HTR-8/SVneo (cell line): ENCODE results near the gene POLR2J.
"Not testable (repeated sequence)": the region's sequence is repeated elsewhere in the genome, so short reads cannot be mapped to it uniquely, and the experiment has no call there.

ENCODE experiments used
- DNase-seq: peaks from one replicate; pipeline ENCODE4 v3.0.0; 2011; ENCODE audit warnings: low spot score, mixed read lengths; ENCODE audit not compliant: insufficient read length
- FAIRE-seq: peaks from 2 replicates; lab custom pipeline; 2011; peaks lifted over from hg19 to GRCh38; lab: Jason Lieb, UNC

The POLR2J gene

GRCh38 chr7:102478314-102479208, at the start of gene POLR2J:
Gene POLR2J, minus strand, starts transcription at chr7:102478922. Its CDS starts 62 bp downstream, at chr7:102478860.
- not testable (repeated sequence) for DNase-seq, FAIRE-seq

GRCh38 chr7:102527822-102528793, 49.4 kb upstream of the POLR2J start:
- not testable (repeated sequence) for FAIRE-seq, DNase-seq

- not testable (repeated sequence) for DNase-seq, FAIRE-seq
These were observed 48.5 kb upstream of the POLR2J start for GRCh38 chr7:102527182-102527581.

- FAIRE-seq, DNase-seq: not testable (repeated sequence)
These were observed 46.1 kb upstream of the POLR2J start for GRCh38 chr7:102524803-102525202.

- not testable (repeated sequence) for DNase-seq, FAIRE-seq
These were observed 42.1 kb upstream of the POLR2J start for GRCh38 chr7:102520797-102521196.

- not testable (repeated sequence) for FAIRE-seq
These were observed 38.9 kb upstream of the POLR2J start, which contains the start of gene RASA4B for GRCh38 chr7:102517550-102518147. Gene RASA4B, minus strand, starts transcription at chr7:102517777. Its CDS starts 67 bp downstream, at chr7:102517710.

GRCh38 chr7:102516951-102517350, 38.2 kb upstream of the POLR2J start:
- FAIRE-seq, DNase-seq: not testable (repeated sequence)

More at GRCh38 chr7:102517550-102518147, 38.9 kb upstream of the POLR2J start, which contains the start of gene RASA4B:
- not testable (repeated sequence) for DNase-seq

GRCh38 chr7:102515889-102516288, 37.2 kb upstream of the POLR2J start:
- not testable (repeated sequence) for DNase-seq, FAIRE-seq

- FAIRE-seq, DNase-seq: not testable (repeated sequence)
These were observed 36.4 kb upstream of the POLR2J start for GRCh38 chr7:102514881-102515721.

- not testable (repeated sequence) for FAIRE-seq, DNase-seq
These were observed 34.0 kb upstream of the POLR2J start for GRCh38 chr7:102512642-102513221.

GRCh38 chr7:102511860-102512522, 33.3 kb upstream of the POLR2J start:
- not testable (repeated sequence) for FAIRE-seq, DNase-seq

- not testable (repeated sequence) for DNase-seq, FAIRE-seq
These were observed 31.9 kb upstream of the POLR2J start for GRCh38 chr7:102510575-102510974.

GRCh38 chr7:102507410-102508088, 28.8 kb upstream of the POLR2J start:
- not testable (repeated sequence) for FAIRE-seq, DNase-seq

- not testable (repeated sequence) for FAIRE-seq, DNase-seq
These were observed 26.8 kb upstream of the POLR2J start for GRCh38 chr7:102505298-102506185.

- DNase-seq, FAIRE-seq: not testable (repeated sequence)
These were observed 24.4 kb upstream of the POLR2J start for GRCh38 chr7:102503141-102503540.

GRCh38 chr7:102498321-102498720, 19.6 kb upstream of the POLR2J start:
- not testable (repeated sequence) for FAIRE-seq

More at GRCh38 chr7:102498321-102498720, 19.6 kb upstream of the POLR2J start:
- not testable (repeated sequence) for DNase-seq
